A549 (cell line): ENCODE measurements around the gene POLE3. TPM values are rescaled to one million over a fixed set of nuclear protein-coding genes. Genes with fewer than 3 reads are reported as not detected.
A peak's percentile ranks its signal among the peaks of the same experiment; 100 is the strongest.

Experiments
- ATAC-seq, 2 experiments: fragments of 200-7000 bp in 1 of 2; fragments of >200 bp in 1 of 2; cut with Nextera tagmentation in 1 of 2; cut with Tn5 transposase in 1 of 2; 3 replicates each; pipeline versions ENCODE4 v1.8.0 to v1.9.1; 2018 to 2020; ENCODE audit warnings: mild to moderate bottlenecking in 1 of 2, moderate library complexity in 1 of 2
- CTCF ChIA-PET: fragments of 300-600 bp; sonication (Branson Sonifier 250); formaldehyde crosslinking; extraction: SDS; loops from one replicate; lab custom pipeline; 2021; ENCODE audit warnings: antibody characterized with exemption, inconsistent platforms; lab: Yijun Ruan, JAX
- POLR2A ChIA-PET: fragments of 350-600 bp; formaldehyde crosslinking; extraction: SDS; loops from one replicate; lab custom pipeline; 2021; ENCODE audit warnings: antibody characterized with exemption, inconsistent platforms; lab: Yijun Ruan, JAX
- DNase-seq, 2 experiments: peaks; one replicate each; pipeline versions ENCODE4 v3.0.0 to v3.0.0-alpha.2; 2011 to 2016; ENCODE audit warnings: low read depth in 1 of 2, low spot score in 1 of 2
- FAIRE-seq: peaks from 2 replicates; lab custom pipeline; 2011; peaks lifted over from hg19 to GRCh38; lab: Jason Lieb, UNC
- H3K27ac ChIP-seq, 2 experiments: fragments of >200 bp; sonication (Bioruptor Twin); formaldehyde crosslinking; 3 replicates each; pipeline ENCODE4 v1.5.1; 2016 to 2017
- H3K4me1 ChIP-seq: fragments of >200 bp; sonication (Bioruptor Twin); formaldehyde crosslinking; 3 replicates; pipeline ENCODE4 v1.6.1; 2016
- H3K4me2 ChIP-seq: fragments of >200 bp; sonication (Bioruptor Twin); formaldehyde crosslinking; 3 replicates; pipeline ENCODE4 v1.6.1; 2016
- H3K4me3 ChIP-seq: fragments of >200 bp; sonication (Bioruptor Twin); formaldehyde crosslinking; 3 replicates; pipeline ENCODE4 v1.5.1; 2016
- H3K9me3 ChIP-seq: fragments of >200 bp; sonication (Bioruptor Twin); formaldehyde crosslinking; 3 replicates; pipeline ENCODE4 v1.6.1; 2016
- CBX2 ChIP-seq: fragments of 200-600 bp; sonication (generic); IDR thresholded peaks from 2 replicates; pipeline ENCODE4 v1.6.1; 2016; ENCODE audit warnings: low read depth, mild to moderate bottlenecking, borderline replicate concordance
- CEBPB ChIP-seq, 2 experiments: fragments of >200 bp in 1 of 2; sonication (Bioruptor Twin) in 1 of 2; formaldehyde crosslinking in 1 of 2; IDR thresholded peaks; 2 replicates each; pipeline ENCODE4 v1.6.1; 2012 to 2016
- CHD2 ChIP-seq: fragments of 150-350 bp; IDR thresholded peaks from 2 replicates; pipeline ENCODE4 v1.6.1; 2014; ENCODE audit warnings: low read length; ENCODE audit not compliant: partially characterized antibody
- ESRRA ChIP-seq: fragments of 150-350 bp; IDR thresholded peaks from 2 replicates; pipeline ENCODE4 v1.6.1; 2014; ENCODE audit warnings: mild to moderate bottlenecking, low read length, borderline replicate concordance
- FOSL2 ChIP-seq, 2 experiments: fragments of 450-650 bp in 1 of 2; fragments of >200 bp in 1 of 2; sonication (Bioruptor Twin) in 1 of 2; formaldehyde crosslinking; IDR thresholded peaks; 2 replicates each; pipeline versions ENCODE4 v1.5.0 to v1.6.1; 2016 to 2020; ENCODE audit warnings: mild to moderate bottlenecking in 1 of 2, moderate library complexity in 1 of 2
- GATA3 ChIP-seq: IDR thresholded peaks from 2 replicates; pipeline ENCODE4 v1.6.1; 2012; ENCODE audit warnings: borderline replicate concordance
- HEYL ChIP-seq: fragments of 250-450 bp; sonication (Bioruptor Pico); IDR thresholded peaks from 2 replicates; pipeline ENCODE4 v1.8.0; 2021; ENCODE audit warnings: mild to moderate bottlenecking, moderate library complexity
- HOXB13 ChIP-seq: fragments of 250-450 bp; sonication (Bioruptor Pico); IDR thresholded peaks from 2 replicates; pipeline ENCODE4 v1.5.0; 2020; ENCODE audit warnings: low read depth, mild to moderate bottlenecking, moderate library complexity
- JUNB ChIP-seq: fragments of >200 bp; sonication (Bioruptor Twin); formaldehyde crosslinking; IDR thresholded peaks from 2 replicates; pipeline ENCODE4 v1.6.1; 2016
- KDM5A ChIP-seq: fragments of 200-600 bp; sonication (generic); IDR thresholded peaks from 2 replicates; pipeline ENCODE4 v1.6.1; 2016; ENCODE audit warnings: antibody characterized with exemption, mild to moderate bottlenecking
- MAZ ChIP-seq: fragments of 150-350 bp; IDR thresholded peaks from 2 replicates; pipeline ENCODE4 v1.6.1; 2014; ENCODE audit warnings: antibody characterized with exemption, low read depth, low read length, borderline replicate concordance
- MYC ChIP-seq: IDR thresholded peaks from 2 replicates; pipeline ENCODE4 v1.6.1; 2012; ENCODE audit warnings: mild to moderate bottlenecking, inconsistent platforms, low read length, improper control_type of control experiment, borderline replicate concordance
- NFE2L2 ChIP-seq: fragments of 150-350 bp; conservative IDR thresholded peaks from 2 replicates; pipeline ENCODE4 v1.6.1; 2014; ENCODE audit warnings: low read length
- NR3C1 ChIP-seq: fragments of >200 bp; sonication (Bioruptor Twin); formaldehyde crosslinking; IDR thresholded peaks from 3 replicates; pipeline ENCODE4 v1.6.1; 2017
- RAD21 ChIP-seq, 2 experiments: fragments of >200 bp in 1 of 2; sonication (Bioruptor Twin) in 1 of 2; formaldehyde crosslinking in 1 of 2; IDR thresholded peaks in 1 of 2; conservative IDR thresholded peaks in 1 of 2; 2 replicates in 1 of 2; 3 replicates in 1 of 2; pipeline ENCODE4 v1.6.1; 2012 to 2018; ENCODE audit warnings: inconsistent platforms in 1 of 2
- RCOR1 ChIP-seq: fragments of 150-350 bp; IDR thresholded peaks from 2 replicates; pipeline ENCODE4 v1.6.1; 2014; ENCODE audit warnings: antibody characterized with exemption, low read length, low read depth
- RFX5 ChIP-seq: fragments of 450-650 bp; IDR thresholded peaks from 2 replicates; pipeline ENCODE4 v1.7.1; 2014; ENCODE audit warnings: antibody characterized with exemption, mild to moderate bottlenecking, moderate library complexity
- RNF2 ChIP-seq: fragments of 200-600 bp; sonication (generic); IDR thresholded peaks from 2 replicates; pipeline ENCODE4 v1.6.1; 2016; ENCODE audit warnings: low read depth, mild to moderate bottlenecking, antibody characterized with exemption, moderate library complexity, borderline replicate concordance
- SMC3 ChIP-seq: fragments of >200 bp; sonication (Bioruptor Twin); formaldehyde crosslinking; IDR thresholded peaks from 3 replicates; pipeline ENCODE4 v1.6.1; 2018; ENCODE audit warnings: inconsistent platforms
- SREBF2 ChIP-seq: fragments of 450-650 bp; IDR thresholded peaks from 2 replicates; pipeline ENCODE4 v1.6.1; 2014; ENCODE audit warnings: mild to moderate bottlenecking, moderate library complexity
- ZC3H11A ChIP-seq: fragments of 450-650 bp; IDR thresholded peaks from 2 replicates; pipeline ENCODE4 v1.6.1; 2014; ENCODE audit warnings: antibody characterized with exemption, mild to moderate bottlenecking
- ZNF302 ChIP-seq: fragments of 250-450 bp; sonication (Bioruptor Pico); IDR thresholded peaks from 2 replicates; pipeline ENCODE4 v1.9.0; 2021; ENCODE audit warnings: inconsistent platforms, mild to moderate bottlenecking, moderate library complexity
- ZSCAN20 ChIP-seq: fragments of 250-450 bp; sonication (Bioruptor Pico); IDR thresholded peaks from 2 replicates; pipeline ENCODE4 v1.8.0; 2022; ENCODE audit warnings: mild to moderate bottlenecking, moderate library complexity
- WGBS: methylation state at CpG from one replicate; pipeline ENCODE4 v1.1.6; 2017; ENCODE audit errors: missing lambda C conversion rate; 5-methylcytosine and 5-hydroxymethylcytosine counted together
- polyA plus RNA-seq, 4 experiments: library from polyadenylated mRNA; depleted of rRNA in 3 of 4; stranded (reverse); fragments of >200 nt; fragmentation: RNase III in 1 of 4; extraction: RNeasy Plus Mini Kit Qiagen cat#74134 plus additional on column Dnase treatment in 1 of 4; gene quantifications; 2 replicates in 3 of 4; 3 replicates in 1 of 4; pipeline ENCODE4 v1.2.3, GENCODE V29; 2011 to 2017
- TF ChIP-seq, protein P1 (sequence below): fragments of 250-450 bp; sonication (Bioruptor Pico); IDR thresholded peaks from 2 replicates; pipeline ENCODE4 v1.5.0; 2020; ENCODE audit warnings: low read depth, mild to moderate bottlenecking, moderate library complexity
- TF ChIP-seq, protein P2 (sequence below): IDR thresholded peaks from 2 replicates; pipeline ENCODE4 v1.6.1; 2012
- TF ChIP-seq, protein P3 (sequence below): fragments of 250-450 bp; sonication (Bioruptor Pico); IDR thresholded peaks from 2 replicates; pipeline ENCODE4 v1.5.0; 2021; ENCODE audit warnings: mild to moderate bottlenecking, moderate library complexity, borderline replicate concordance
- TF ChIP-seq, protein P4 (sequence below): IDR thresholded peaks from 2 replicates; pipeline ENCODE4 v1.6.1; 2012; ENCODE audit warnings: low read depth, borderline replicate concordance

The POLE3 gene
- polyA plus RNA-seq, 2 of the 4 experiments (the other 2 are of a cell fraction) = 92.2 to 143 TPM

DNA sequence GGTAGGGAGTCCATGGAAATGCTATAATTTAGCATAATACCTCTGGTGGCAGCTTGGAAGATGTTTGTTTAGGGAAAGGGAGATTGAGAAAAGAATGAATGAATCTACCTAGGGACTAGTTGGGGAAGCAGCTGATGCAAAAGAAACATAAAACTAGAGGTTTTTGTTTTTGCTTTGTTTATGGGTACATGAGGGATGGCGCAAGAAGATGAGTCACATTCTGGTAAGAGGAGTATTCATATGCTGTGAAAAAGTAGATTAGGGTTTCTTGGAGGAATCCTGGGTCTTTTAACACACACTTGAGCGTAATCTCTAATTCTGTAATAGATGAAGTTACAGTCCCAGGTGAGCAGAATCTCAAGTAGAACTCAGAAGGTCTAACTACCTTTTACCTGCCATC lies 17.2 kb upstream of the POLE3 start:
- CTCF ChIA-PET = interaction anchor here (1.2 to 2.6 kb wide), 5 partner anchors 11 to 164 kb away, joined by 3 to 9 read pairs (median 4); no protein-coding TSS in a partner anchor
- Histone ChIP-seq H3K27ac (no peak overlapping the region), H3K4me2 (no peak overlapping the region), H3K4me1 (no peaks in the 10 kb centered on the region), H3K9me3 (no peaks in the 10 kb centered on the region), H3K4me3 (no peak overlapping the region)
- DNase-seq (no peak), ATAC-seq (no peak), FAIRE-seq (no peak)
- POLR2A ChIA-PET = no interaction called here
- TF ChIP-seq ZSCAN20 = no peak
- no peak for TF ChIP-seq FOSL2 (IDR thresholded peaks at IDR 0.05)
- TF ChIP-seq FOSL2 (CRISPR knock-in tag; IDR thresholded peaks at IDR 0.05) = peak; percentile 35; the same call in 1 of the 2 replicates
- 89% methylated on average over 2 of the region's 2 CpGs for WGBS

DNA sequence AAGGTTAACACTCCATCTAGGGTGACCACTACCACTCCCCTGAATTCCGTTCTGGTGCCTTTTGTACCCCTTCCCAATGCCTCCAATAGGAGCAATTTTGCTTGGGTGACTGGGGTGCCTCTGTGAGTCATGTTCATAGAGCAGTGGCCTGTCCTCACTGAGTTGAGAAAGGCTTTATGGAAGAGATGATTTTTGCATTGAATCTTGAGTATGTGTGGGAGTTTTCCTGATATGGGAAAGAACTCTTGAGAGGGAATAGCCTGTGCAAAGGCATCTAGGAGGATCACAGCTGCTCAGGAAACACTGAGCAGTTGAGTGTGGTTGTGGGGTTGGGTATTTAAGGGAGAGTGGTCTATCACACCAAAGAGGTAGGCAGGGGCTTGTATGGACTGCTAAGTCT lies 16.2 kb upstream of the POLE3 start:
- H3K4me3 ChIP-seq = no peak overlapping the region
- CTCF ChIA-PET = interaction anchor here (1.2 to 2.6 kb wide), 8 partner anchors 10 to 231 kb away, joined by 3 to 9 read pairs (median 6); no protein-coding TSS in a partner anchor
- H3K27ac ChIP-seq = no peak overlapping the region
- ATAC-seq (no peak), FAIRE-seq (no peak), DNase-seq (no peak)
- H3K9me3 ChIP-seq = no peaks in the 10 kb centered on the region
- no peaks in the 10 kb centered on the region for H3K4me1 ChIP-seq
- no peak for TF ChIP-seq NR3C1
- no peak for TF ChIP-seq JUNB
- TF ChIP-seq RCOR1 = no peak
- TF ChIP-seq, protein P1, sequence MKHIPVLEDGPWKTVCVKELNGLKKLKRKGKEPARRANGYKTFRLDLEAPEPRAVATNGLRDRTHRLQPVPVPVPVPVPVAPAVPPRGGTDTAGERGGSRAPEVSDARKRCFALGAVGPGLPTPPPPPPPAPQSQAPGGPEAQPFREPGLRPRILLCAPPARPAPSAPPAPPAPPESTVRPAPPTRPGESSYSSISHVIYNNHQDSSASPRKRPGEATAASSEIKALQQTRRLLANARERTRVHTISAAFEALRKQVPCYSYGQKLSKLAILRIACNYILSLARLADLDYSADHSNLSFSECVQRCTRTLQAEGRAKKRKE (CRISPR knock-in tag) = no peak
- TF ChIP-seq CHD2 = no peak
- no peak for TF ChIP-seq RFX5
- TF ChIP-seq SMC3 = no peak
- TF ChIP-seq RAD21 (conservative IDR thresholded peaks at IDR 0.05 in 1 of 2, IDR thresholded peaks at IDR 0.05 in 1 of 2) = no peak
- TF ChIP-seq HOXB13 = no peak
- no peak for TF ChIP-seq CBX2
- no peak for TF ChIP-seq MYC
- 25% methylated on average over 1 of the region's 1 CpG for WGBS
- POLR2A ChIA-PET = no interaction called here
- no peak overlapping the region for H3K4me2 ChIP-seq

DNA sequence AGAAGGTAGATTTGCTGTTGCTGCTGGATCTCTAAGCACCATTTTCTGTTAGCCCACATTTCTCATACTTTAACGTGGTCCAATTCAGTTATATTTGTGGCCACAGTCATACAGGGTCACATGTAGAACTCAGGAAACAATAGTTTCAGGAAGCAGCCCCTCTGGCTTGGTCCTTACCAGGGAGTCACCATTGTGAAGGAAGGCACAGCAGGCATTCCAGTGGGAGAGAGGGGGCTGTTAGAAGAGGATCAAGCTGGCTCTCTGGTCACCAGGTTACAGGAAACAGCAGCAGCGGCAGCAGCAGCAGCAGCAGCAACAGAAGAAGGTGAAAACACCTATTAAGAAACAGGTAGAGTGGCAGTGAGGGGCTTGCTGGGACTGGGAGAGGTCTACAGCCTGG lies 14.6 kb upstream of the POLE3 start:
- Histone ChIP-seq H3K4me3 (no peak overlapping the region), H3K4me1 (no peaks in the 10 kb centered on the region), H3K4me2 (no peak overlapping the region), H3K27ac (no peak overlapping the region), H3K9me3 (no peaks in the 10 kb centered on the region)
- FAIRE-seq (no peak), ATAC-seq (no peak), DNase-seq (no peak)
- ChIA-PET POLR2A (no interaction called here), CTCF (interaction anchor here (0.7 to 2.6 kb wide), 5 partner anchors 21 to 233 kb away, joined by 3 to 8 read pairs (median 8); partner anchors contain the start of genes CDC26 and PRPF4)
- 41% methylated on average over 2 of the region's 2 CpGs for WGBS
- TF ChIP-seq, protein P2, sequence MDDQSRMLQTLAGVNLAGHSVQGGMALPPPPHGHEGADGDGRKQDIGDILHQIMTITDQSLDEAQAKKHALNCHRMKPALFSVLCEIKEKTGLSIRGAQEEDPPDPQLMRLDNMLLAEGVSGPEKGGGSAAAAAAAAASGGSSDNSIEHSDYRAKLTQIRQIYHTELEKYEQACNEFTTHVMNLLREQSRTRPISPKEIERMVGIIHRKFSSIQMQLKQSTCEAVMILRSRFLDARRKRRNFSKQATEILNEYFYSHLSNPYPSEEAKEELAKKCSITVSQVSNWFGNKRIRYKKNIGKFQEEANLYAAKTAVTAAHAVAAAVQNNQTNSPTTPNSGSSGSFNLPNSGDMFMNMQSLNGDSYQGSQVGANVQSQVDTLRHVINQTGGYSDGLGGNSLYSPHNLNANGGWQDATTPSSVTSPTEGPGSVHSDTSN = no peak
- TF ChIP-seq CEBPB (IDR thresholded peaks at IDR 0.05) = no peak
- no peak for TF ChIP-seq SMC3
- TF ChIP-seq ZSCAN20 = no peak
- TF ChIP-seq SREBF2 = no peak
- no peak for TF ChIP-seq RCOR1
- TF ChIP-seq CBX2 = no peak
- no peak for TF ChIP-seq ESRRA
- no peak for TF ChIP-seq ZC3H11A
- TF ChIP-seq, protein P3, sequence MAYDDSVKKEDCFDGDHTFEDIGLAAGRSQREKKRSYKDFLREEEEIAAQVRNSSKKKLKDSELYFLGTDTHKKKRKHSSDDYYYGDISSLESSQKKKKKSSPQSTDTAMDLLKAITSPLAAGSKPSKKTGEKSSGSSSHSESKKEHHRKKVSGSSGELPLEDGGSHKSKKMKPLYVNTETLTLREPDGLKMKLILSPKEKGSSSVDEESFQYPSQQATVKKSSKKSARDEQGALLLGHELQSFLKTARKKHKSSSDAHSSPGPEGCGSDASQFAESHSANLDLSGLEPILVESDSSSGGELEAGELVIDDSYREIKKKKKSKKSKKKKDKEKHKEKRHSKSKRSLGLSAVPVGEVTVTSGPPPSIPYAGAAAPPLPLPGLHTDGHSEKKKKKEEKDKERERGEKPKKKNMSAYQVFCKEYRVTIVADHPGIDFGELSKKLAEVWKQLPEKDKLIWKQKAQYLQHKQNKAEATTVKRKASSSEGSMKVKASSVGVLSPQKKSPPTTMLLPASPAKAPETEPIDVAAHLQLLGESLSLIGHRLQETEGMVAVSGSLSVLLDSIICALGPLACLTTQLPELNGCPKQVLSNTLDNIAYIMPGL (CRISPR knock-in tag) = no peak
- TF ChIP-seq MYC = no peak
- TF ChIP-seq, protein P4, sequence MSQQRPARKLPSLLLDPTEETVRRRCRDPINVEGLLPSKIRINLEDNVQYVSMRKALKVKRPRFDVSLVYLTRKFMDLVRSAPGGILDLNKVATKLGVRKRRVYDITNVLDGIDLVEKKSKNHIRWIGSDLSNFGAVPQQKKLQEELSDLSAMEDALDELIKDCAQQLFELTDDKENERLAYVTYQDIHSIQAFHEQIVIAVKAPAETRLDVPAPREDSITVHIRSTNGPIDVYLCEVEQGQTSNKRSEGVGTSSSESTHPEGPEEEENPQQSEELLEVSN = no peak
- TF ChIP-seq RNF2 = no peak
- no peak for TF ChIP-seq KDM5A
- no peak for TF ChIP-seq ZNF302 (CRISPR knock-in tag)
- TF ChIP-seq GATA3 = no peak
- no peak for TF ChIP-seq NFE2L2
- no peak for TF ChIP-seq HEYL (CRISPR knock-in tag)
- TF ChIP-seq MAZ = no peak
